Progenitor cell of endocrine pancreas (in vitro differentiated cells): ENCODE measurements around the gene SAMD4A. TPM values are rescaled to one million over a fixed set of nuclear protein-coding genes. Genes with fewer than 3 reads are reported as not detected.

Source experiments
- DNase-seq: peaks from one replicate; pipeline ENCODE4 v3.0.0; 2021; ENCODE audit warnings: low spot score; ENCODE audit not compliant: unreplicated experiment
- H3K27ac Mint-ChIP-seq: 2 replicates; pipeline ENCODE4 v1.8.0; 2021; ENCODE audit warnings: mild to moderate bottlenecking, moderate library complexity, mixed read lengths
- H3K27me3 Mint-ChIP-seq: 2 replicates; pipeline ENCODE4 v1.8.0; 2021; ENCODE audit warnings: mixed read lengths
- H3K36me3 Mint-ChIP-seq: 2 replicates; pipeline ENCODE4 v1.8.0; 2022; ENCODE audit warnings: mixed read lengths; ENCODE audit not compliant: insufficient read depth
- H3K4me1 Mint-ChIP-seq: 2 replicates; pipeline ENCODE4 v1.8.0; 2021; ENCODE audit warnings: low read depth, mixed read lengths
- H3K4me3 Mint-ChIP-seq: 2 replicates; pipeline ENCODE4 v1.8.0; 2021; ENCODE audit warnings: low read depth, mild to moderate bottlenecking, moderate library complexity, mixed read lengths
- H3K9me3 Mint-ChIP-seq: 2 replicates; pipeline ENCODE4 v1.8.0; 2021; ENCODE audit warnings: low read depth, mixed read lengths
- CTCF ChIP-seq: fragments of 200-600 bp; sonication (generic); IDR thresholded peaks from one replicate; pipeline ENCODE4 v1.5.0; 2021; ENCODE audit warnings: antibody characterized with exemption, mild to moderate bottlenecking; ENCODE audit not compliant: unreplicated experiment
- total RNA-seq: library from RNA; stranded (reverse); gene quantifications from 2 replicates; pipeline ENCODE4 v1.2.1, GENCODE V29; 2021

Gene SAMD4A
- total RNA-seq, 1 donor from 2014 or later = 9.1 TPM

GRCh38 chr14:54579621-54580020, 12.7 kb downstream of the SAMD4A start:
- TF ChIP-seq CTCF = no peak
- Mint-ChIP-seq H3K4me3 (no peak overlapping the region), H3K27ac (no peak overlapping the region), H3K27me3 (peaks cover 6% of the 10 kb centered on the region), H3K4me1 (peaks cover 2% of the 10 kb centered on the region), H3K36me3 (no peaks in the 10 kb centered on the region), H3K9me3 (no peaks in the 10 kb centered on the region)
- no peak for DNase-seq

GRCh38 chr14:54580933-54581332, 14.0 kb downstream of the SAMD4A start:
- peaks cover 2% of the 10 kb centered on the region for H3K4me1 Mint-ChIP-seq
- no peak overlapping the region for H3K4me3 Mint-ChIP-seq
- H3K27me3 Mint-ChIP-seq = peaks cover 6% of the 10 kb centered on the region
- no peaks in the 10 kb centered on the region for H3K36me3 Mint-ChIP-seq
- no peak overlapping the region for H3K27ac Mint-ChIP-seq
- H3K9me3 Mint-ChIP-seq = no peaks in the 10 kb centered on the region
- no peak for DNase-seq
- TF ChIP-seq CTCF = no peak

GRCh38 chr14:54582334-54582733, 15.4 kb downstream of the SAMD4A start:
- H3K36me3 Mint-ChIP-seq = peaks cover 3% of the 10 kb centered on the region
- H3K27me3 Mint-ChIP-seq = no peaks in the 10 kb centered on the region
- DNase-seq = no peak
- no peak overlapping the region for H3K4me3 Mint-ChIP-seq
- H3K9me3 Mint-ChIP-seq = peaks cover 9% of the 10 kb centered on the region
- no peak overlapping the region for H3K27ac Mint-ChIP-seq
- TF ChIP-seq CTCF = no peak
- peaks cover 2% of the 10 kb centered on the region for H3K4me1 Mint-ChIP-seq

GRCh38 chr14:54584097-54584496, 17.2 kb downstream of the SAMD4A start:
- H3K27me3 Mint-ChIP-seq = no peaks in the 10 kb centered on the region
- H3K27ac Mint-ChIP-seq = no peak overlapping the region
- no peak for TF ChIP-seq CTCF
- H3K4me1 Mint-ChIP-seq = peaks cover 2% of the 10 kb centered on the region
- H3K36me3 Mint-ChIP-seq = peaks cover 3% of the 10 kb centered on the region
- peaks cover 9% of the 10 kb centered on the region for H3K9me3 Mint-ChIP-seq
- no peak overlapping the region for H3K4me3 Mint-ChIP-seq
- no peak for DNase-seq

GRCh38 chr14:54585214-54585613, 18.3 kb downstream of the SAMD4A start:
- Mint-ChIP-seq H3K4me3 (no peak overlapping the region), H3K36me3 (peaks cover 3% of the 10 kb centered on the region), H3K4me1 (no peaks in the 10 kb centered on the region), H3K9me3 (peaks cover 9% of the 10 kb centered on the region), H3K27me3 (no peaks in the 10 kb centered on the region), H3K27ac (no peak overlapping the region)
- no peak for DNase-seq
- TF ChIP-seq CTCF = no peak
